Superior temporal gyrus (tissue), 1 donor: ENCODE data around the gene SELP.
"Not testable (repeated sequence)": the region's sequence is repeated elsewhere in the genome, so short reads cannot be mapped to it uniquely, and the experiment has no call there.

ENCODE experiments used
- DNase-seq: peaks from one replicate; pipeline ENCODE4 v3.0.0-alpha.2; 2016; ENCODE audit errors: extremely low spot score

The SELP gene

DNA sequence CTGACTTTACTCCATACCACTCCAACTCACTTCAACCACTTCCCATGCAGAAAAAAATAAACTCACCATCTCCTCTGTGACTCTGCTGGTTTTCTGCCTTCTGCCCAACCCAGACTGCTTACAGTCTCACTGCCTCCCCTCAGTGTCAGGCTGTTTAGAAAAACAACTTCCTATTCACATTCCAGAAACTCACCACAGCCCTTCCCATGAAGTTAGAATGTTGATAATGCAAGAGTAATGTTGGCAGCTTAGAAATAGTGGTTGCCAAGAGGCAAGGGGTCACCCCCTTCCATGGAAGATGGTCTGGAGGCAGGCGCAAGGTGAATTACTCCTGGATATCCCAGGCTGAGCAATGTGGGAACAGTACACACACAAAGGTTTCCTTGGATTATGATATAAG is at the start of gene SELP:
SELP (minus strand) TSS at position 119 of the 400 bp plus-strand sequence; CDS start at position 69, 50 bp downstream.
- DNase-seq = no peak

DNA sequence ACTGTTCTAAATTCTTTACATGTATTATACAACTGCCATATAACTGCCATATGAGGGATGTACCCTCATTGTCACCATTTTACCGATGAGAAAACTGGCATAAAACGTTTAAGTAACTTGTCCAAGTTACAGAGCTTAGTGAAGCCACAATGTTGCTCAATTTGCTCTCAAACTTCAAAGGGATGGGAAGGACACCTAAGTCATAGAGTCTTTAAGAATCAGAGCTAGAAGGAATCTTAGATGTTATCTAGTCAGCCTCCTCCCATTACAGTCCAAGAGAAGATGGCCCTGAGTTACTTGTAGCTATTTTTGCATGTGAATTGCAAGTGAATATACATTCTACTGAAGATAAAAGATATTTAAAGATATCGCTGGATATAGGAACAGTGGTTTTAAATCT is 49.8 kb upstream of the SELP start:
- no peak for DNase-seq

DNA sequence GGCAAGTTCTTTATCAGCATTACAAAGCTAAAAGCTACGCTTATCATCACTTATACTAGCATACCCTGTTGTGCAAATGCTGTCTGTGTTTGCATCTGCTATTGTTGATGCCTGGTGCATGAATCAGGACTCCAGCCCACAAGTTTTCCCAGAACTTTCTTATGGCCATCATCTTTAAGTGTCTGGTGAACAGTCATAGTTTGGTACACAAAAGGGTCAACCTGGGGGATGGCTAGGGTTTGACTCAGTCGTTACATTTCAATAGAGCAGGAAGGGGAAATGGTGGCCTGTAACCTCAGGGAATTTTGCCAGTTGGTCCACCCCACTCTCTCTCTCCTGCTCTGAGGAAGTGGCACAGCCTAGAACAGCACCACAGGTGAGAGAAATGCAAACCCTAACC is 46.1 kb upstream of the SELP start:
- no peak for DNase-seq

DNA sequence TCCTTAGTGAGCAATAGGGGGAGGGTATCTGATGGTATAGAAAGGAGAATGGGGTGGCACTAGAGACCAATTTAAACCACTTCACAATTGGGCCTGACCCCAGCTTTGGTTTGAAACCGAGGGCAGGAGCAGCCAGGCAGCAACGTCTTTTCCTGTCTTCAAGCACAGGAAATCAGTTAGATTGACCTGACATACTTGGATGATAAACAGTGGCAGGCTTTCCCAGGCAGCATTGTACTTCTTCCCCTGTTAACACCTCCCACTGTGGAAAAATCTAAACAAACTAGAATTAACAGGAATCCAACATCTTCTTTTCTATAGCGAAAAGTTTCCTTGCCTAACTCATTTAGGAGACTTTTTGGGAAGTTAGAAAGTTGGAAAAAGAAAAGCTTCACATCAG is 40.9 kb upstream of the SELP start:
- DNase-seq = no peak

DNA sequence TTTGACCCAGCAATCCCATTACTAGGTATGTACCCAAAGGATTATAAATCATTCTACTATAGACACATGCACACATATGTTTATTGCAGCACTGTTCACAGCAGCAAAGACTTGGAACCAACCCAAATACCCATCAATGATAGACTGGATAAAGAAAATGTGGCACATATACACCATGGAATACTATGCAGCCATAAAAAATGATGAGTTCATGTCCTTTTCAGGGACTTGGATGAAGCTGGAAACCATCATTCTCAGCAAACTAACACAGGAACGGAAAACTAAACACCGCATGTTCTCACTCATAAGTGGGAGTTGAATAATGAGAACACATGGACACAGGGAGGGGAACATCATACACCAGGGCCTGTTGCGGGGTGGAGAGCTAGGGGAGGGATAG is 40.3 kb upstream of the SELP start:
- not testable (repeated sequence) for DNase-seq

DNA sequence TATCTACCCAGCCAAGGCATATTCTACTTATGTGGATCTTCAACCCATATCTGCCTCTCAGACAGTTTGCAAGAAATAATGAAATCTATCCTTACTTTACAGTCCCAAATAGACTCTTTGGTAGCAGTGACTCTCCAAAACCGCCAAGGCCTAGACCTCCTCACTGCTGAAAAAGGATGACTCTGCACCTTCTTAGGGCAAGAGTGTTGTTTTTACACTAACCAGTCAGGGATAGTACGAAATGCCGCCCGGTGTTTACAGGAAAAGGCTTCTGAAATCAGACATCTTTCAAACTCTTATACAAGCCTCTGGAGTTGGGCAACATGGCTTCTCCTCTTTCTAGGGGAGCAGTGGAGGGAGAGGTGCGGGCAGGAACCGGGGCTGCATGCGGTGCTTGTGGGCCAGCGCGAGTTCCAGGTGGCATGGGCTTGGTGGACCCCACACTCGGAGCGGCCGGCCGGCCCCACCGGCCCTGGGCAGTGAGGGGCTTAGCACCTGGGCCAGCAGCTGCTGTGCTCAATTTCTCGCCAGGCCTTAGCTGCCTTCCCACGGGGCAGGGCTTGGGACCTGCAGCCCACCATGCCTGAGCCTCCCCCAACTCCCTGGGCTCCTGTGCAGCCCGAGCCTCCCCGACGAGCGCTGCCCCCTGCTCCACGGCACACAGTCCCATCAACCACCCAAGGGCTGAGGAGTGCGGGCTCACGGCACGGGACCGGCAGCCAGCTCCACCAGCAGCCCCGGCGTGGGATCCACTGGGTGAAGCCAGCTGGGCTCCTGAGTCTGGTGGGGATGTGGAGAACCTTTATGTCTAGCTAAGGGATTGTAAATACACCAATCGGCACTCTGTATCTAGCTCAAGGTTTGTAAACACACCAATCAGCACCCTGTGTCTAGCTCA is 38.0 kb upstream of the SELP start:
- DNase-seq = not testable (repeated sequence)

DNA sequence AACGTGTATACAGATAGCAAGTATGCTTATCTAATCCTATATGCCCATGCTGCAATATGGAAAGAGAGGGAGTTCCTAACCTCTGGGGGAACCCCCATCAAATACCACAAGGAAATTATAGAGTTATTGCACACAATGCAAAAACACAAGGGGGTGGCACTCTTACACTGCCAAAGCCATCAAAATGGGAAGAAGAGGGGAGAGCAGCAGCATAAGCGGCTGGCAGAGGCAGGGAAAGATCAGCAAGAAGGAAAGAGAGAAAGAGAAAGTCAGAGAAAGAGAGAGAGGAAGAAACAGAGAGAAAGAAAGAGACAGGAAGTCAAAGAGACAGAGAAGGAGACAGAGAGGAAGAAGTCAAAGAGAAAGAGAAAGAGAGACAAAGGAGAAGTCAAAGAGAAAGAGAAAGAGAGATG is 37.3 kb upstream of the SELP start:
- not testable (repeated sequence) for DNase-seq

DNA sequence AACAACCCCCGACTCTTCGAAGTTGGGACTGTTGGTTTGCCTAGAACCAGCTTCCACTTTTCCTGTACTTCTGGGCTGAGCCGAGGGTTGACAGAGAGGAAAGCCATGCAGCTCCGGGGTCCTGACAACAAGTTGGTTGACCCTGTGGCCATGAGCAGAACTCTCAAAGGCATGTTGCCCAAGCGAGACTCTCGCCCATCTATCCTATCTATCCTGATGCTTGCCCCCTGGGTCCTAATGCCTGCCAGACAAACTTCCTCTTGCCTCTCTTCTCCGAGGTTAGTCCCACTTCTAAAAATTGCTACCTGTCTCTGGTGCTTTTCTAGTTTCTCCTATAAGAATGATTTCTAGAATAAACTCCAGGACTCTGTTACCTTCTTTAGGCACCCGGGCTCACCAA is 32.8 kb upstream of the SELP start:
- DNase-seq = not testable (repeated sequence)

DNA sequence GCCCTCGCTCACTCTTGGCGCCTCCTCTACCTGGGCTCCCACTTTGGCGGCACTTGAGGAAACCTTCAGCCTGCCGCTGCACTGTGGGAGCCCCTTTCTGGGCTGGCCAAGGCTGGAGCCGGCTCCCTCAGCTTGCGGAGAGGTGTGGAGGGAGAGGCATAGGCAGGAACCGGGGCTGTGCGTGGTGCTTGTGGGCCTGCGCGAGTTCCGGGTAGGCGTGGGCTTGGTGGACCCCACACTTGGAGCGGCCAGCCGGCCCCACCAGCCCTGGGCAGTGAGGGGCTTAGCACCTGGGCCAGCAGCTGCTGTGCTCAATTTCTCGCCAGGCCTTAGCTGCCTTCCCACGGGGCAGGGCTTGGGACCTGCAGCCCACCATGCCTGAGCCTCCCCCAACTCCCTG is 31.1 kb upstream of the SELP start:
- DNase-seq = not testable (repeated sequence)

DNA sequence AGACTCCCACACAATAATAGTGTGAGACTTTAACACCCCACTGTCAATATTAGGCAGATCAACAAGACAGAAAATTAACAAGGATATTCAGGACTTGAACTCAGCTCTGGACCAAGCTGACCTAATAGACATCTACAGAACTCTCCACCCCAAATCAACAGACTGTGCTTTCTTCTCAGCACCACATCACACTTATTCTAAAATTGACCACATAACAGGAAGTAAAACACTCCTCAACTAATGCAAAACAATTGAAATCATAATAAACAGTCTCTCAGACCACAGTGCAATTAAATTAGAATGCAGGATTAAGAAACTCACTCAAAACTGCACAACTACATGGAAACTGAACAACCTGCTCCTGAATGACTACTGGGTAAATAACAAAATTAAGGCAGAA is 28.9 kb upstream of the SELP start:
- not testable (repeated sequence) for DNase-seq

DNA sequence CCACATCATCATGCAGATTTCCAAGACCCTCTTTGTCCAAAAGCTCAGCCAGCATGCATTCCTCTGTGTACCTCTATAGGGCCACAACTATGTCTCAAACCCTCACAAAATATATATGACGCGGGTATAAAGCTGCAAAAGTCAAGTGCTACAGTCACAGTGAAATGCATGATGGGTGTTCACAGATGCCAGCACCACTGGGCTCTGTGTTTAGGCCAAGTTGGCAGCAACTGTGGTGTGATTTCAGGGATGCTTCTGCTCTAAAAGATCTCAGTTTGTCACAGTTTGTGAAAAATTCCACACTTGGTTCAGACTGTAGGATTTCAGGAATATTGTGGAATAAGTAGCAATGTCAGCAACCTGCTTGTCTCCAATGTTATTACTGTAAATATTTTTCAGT is 23.9 kb upstream of the SELP start:
- DNase-seq = no peak

DNA sequence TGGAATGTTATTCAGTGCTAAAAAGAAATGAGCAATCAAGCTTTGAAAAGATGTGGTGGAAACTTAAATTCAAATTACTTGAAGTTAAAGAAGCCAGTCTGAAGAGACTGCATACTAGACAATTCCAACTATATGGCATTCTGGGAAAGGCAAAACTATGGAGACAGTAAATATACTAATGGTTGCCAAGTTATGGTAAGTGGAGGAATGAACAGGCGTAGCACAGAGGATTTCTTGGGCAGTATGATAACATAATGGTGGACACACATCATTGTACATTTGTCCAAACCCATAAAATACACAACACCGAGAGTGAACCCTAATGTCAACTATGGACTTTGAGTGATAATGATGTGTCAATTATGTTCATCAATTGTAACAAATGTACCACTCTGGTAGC is 21.1 kb upstream of the SELP start:
- DNase-seq = no peak

DNA sequence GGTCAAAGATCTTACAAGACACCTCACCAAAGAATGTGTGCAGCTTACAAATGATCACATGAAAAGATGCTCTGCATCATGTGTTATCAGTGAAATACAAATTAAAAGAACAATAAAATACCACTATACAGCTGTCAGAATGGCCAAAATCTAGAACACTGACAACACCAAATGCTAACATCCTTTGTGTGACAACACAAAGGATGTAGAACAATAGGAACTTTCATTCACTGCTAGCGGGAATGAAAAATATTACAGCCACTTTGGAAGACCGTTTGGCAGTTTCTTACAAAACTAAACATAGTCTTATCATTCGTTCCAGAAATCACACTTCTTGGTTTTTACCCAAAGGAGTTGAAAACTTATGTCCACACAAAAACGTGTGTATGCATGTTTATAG is 20.6 kb upstream of the SELP start:
- DNase-seq = peak; percentile 75

DNA sequence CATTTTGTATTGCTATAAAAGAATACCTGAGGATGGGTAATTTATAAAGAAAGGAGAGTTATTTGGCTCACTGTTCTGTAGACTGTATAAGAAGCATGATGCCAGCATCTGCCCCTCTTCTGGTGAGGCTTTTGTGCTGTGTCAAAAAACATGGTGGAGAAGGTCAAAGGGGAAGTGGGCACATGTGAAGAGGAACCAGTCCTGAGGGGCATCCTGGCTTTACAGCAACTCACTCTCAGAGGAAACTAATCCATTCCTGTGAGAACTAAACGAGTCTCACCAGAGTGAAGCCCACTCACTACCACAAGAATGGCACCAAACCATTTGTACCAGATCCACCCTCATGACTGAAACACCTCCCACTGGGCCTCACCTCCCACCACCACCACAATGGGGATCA is 18.8 kb upstream of the SELP start:
- DNase-seq = no peak

DNA sequence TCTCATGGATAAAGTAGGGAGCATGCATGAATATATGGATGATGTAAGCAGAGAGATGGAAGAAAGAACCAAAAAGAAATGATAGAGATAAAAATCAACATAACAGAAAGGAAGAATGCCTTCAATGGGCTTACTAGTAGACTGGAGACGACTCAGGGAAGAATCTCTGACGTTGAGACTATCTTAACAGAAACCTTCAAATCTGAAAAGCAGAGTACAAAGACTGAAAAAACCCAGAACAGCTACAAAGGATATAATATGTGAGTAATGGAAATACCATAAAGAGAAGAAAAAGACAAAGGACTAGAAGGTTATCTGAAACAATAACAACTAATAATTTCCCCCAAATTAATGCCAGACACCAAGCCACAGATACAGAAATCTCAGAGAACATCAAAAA is 18.3 kb upstream of the SELP start:
- DNase-seq = no peak

DNA sequence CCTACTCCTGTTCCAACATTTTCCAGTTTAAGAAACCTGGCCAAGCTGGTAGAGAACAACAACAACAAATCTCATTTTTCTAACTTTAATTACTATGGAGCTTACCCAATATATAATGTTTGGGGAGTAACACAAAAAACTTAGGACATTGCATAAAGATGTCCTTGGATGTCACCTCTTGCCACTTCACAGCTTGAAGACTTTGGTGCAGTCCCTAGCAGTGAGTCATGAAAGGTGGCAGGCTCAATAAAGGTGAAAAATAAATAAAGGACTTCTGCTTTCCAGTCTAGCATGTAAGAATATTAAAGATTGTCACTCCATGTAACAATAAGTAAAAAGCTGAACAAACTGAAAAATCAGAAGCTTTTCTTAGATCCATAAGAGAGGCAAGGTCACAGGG is 17.6 kb upstream of the SELP start:
- DNase-seq = no peak

DNA sequence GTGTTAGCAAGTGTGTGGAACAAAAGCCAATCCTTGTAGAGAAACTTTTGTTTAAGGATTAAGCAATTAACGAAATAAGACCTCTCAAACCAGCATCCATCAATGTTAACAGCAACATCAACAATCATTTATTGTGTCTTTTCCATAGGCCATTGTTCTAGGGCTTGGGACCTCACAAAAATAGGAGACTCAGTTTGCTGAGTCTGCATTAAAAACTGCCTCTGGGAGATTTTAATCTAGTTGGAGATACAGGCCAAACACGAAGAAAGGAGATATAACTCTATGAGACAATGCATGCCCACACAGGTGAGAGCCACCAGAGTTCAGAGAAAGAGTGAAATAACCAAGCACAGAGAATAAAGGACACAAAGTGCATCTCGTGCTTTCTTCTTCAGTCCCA is 14.4 kb upstream of the SELP start:
- DNase-seq = peak; percentile 42

DNA sequence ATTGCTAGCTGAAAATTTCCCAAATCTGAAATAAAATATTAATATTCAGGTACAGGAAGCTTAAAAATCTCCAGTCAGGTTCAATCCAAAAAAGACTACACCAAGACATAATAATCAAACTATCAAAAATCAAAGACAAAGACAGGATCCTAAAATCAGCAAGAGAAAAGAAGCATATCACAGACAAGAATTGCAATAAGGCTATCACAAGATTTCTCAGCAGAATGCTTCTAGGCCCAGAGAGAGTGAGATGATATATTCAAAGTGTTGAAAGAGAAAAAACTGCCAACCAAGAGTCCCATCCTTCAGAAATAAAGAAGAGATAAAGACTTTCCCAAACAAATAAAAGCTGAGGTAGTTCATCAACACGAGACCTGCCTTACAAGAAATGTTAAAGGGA is 5.0 kb upstream of the SELP start:
- DNase-seq = no peak

DNA sequence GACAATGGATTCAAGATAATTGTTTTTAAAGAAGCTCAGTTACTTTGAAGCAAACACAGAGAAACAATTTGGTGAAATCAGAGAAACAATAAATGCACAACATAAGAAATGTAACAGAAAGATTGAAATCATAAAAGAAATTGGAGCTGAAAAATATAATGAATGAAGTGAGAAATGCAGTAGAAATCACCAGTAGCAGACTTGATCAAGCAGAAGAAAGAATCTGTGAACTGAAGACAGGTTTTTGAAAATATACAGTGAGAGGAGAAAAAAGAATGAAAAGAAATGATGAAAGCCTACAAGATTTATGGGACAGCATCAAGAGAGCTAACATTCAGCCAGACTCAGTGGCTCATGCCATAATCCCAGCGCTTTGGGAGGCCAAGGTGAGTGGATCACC is 4.2 kb upstream of the SELP start:
- no peak for DNase-seq

DNA sequence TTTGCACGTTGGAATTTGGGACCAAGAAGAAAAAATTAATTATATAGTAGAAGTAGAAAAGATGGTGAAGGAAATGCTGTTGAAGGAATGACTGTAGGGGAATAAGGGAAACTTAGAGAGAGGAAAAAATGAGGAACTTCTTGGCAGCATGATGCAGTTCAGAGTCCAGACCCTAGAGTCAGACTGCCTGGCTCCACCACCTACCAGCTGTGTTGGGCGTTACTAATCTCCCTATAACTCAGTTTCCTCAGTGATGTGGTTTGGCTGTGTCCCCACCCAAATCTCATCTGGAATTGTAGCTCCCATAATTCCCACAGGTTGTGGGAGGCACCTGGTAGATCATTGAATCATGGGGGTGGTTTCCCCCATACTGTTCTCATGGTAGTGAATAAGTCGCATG is 1.3 kb upstream of the SELP start:
- no peak for DNase-seq

DNA sequence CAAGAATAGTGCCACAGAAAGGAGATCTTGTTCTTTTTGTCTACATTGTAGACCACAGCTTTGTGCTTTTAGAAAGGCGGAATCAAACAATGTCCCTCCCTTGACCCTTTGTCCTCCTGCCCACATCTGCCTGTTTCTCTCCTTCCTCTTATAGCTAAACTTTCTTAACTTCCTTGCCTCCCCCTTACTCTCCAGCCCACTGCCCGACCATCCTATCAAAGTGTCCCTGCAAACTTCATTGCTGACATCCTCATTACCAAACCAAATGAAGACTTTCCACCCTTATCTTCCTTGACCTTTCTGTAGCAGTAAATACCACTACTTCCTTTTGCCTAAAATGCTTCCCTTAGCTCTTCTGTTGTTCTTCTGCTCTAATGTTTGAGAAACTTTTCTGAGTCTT is 5.0 kb downstream of the SELP start:
- no peak for DNase-seq

DNA sequence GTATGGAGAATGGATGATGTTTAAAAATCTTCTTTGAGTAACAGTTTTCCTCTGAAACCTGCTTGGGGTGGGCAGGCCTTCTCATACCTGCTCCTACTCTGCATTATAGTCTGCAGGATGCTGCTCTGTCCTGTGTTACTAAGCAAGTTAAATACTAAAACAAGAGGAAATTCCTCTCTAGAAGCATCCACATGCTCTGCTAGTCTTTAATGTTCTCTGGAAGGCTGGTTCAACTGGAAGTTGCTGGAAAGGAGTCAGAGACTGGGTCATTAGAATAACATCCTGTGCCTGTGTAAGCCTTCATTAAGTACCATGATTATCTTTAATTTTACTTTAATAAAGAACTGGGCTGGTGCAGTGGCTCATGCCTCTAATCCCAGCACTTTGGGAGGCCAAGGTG is 5.8 kb downstream of the SELP start:
- no peak for DNase-seq

DNA sequence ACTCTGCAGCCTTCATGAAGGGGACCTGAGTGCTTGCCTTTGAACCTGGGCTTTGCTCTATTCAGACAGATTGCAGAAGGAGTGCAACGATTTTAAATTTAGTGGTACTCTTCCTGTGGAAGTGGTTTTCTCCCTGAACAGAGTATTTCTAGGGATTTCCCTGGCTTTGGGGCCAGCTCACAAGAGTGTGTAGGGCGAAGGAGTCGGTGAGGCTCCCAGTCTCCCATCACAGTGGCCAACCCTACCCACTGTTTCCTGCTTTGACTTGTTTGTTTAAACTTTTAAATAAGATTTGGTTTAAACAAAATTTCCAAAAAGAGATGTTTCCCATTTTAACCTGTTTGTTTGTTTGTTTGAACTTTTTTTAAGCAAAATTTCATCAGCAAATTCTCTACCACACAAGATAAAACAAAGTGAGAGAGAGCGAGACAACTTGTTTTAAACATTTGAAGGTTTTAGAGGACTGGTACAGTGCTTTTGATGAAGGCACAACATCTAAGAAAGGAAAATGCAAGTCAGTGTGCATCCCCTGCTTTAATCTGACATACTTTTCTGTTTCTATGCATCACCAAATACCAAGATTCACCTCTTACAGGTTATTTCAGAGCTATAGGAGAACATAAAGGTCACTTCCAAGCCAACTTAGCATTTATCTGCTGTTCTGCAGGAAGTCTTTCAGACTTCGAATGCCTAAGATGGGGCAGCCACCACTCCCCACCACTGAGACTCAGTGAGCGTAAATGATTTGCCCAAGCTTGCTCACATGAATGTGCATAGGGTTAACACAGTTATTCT is 6.6 kb downstream of the SELP start:
- DNase-seq = no peak
